Measurements from ENCODE around the gene GSK3A. TPM values are rescaled to one million over a fixed set of nuclear protein-coding genes. Genes with fewer than 3 reads are reported as not detected.

Gene GSK3A
- total and polyA plus RNA-seq, 2 of the 4 experiments (the other 2 are of a cell fraction) = 8.1 to 43.3 TPM

DNA sequence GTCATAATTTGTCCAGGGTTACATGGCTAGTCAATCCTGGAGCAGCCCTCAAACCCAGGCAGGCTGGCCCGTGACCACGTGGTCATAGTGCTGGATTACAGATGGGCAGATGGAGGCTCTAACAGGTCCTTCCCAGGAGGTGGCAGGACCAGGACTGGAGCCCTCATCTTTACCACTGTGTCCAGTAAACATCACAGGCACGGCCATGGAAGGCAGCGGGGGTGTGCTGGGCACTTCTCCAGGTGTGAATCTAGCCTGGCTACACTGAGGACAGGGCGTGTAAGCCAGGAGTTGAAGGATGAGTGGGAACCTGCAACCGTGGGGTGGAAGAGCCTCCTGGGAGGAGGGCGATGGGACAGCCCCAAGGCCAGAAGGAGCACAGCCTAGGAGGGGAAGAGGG is 32.7 kb upstream of the GSK3A start:
- Histone ChIP-seq H4K8ac (ENCODE audit: low read depth in 2 of 2, low read length in 2 of 2) (no peak overlapping the region), H2BK5ac (ENCODE audit: low read depth, low read length, poor library complexity, severe bottlenecking) (no peak overlapping the region), H3K18ac (ENCODE audit: low read depth, low read length) (no peak overlapping the region), H3K27ac (ENCODE audit: insufficient read depth, low read length) (no peak overlapping the region), H3K9ac (ENCODE audit: low read depth, low read length) (no peak overlapping the region), H3K56ac (ENCODE audit: extremely low read depth, insufficient read depth, low read length) (no peak overlapping the region), H2AK9ac (replicated peaks; ENCODE audit: low read depth, low read length, poor library complexity) (peak overlapping the region; percentile 52), H3K36me3 (ENCODE audit: control insufficient read depth, insufficient read depth, low read length) (peaks cover 29% of the 10 kb centered on the region), H4K5ac (ENCODE audit: low read depth, low read length) (no peak overlapping the region), H4K91ac (ENCODE audit: insufficient read depth, low read depth, low read length) (no peak overlapping the region), H3K9me1 (ENCODE audit: insufficient read depth, low read length) (peaks cover 8% of the 10 kb centered on the region; the same call in 1 of the 2 replicates), H2BK15ac (ENCODE audit: low read depth, low read length) (no peak overlapping the region), H3K4ac (ENCODE audit: low read depth, low read length) (no peak overlapping the region), H3K23ac (ENCODE audit: low read depth, low read length) (no peak overlapping the region), H2AK5ac (ENCODE audit: low read depth, low read length) (no peak overlapping the region), H3K9me3 (ENCODE audit: control insufficient read depth, insufficient read depth, low read length) (no peaks in the 10 kb centered on the region), H3K79me1 (ENCODE audit: low read depth in 1 of 2, low read length in 2 of 2) (peaks cover 41 to 79% of the 10 kb centered on the region in 2 experiments), H3K4me1 (ENCODE audit: control insufficient read depth, insufficient read depth, low read length) (peaks cover 30% of the 10 kb centered on the region), H3K14ac (replicated peaks; ENCODE audit: low read depth, low read length) (no peak overlapping the region), H2AFZ (replicated peaks; ENCODE audit: low read length, poor library complexity) (no peak overlapping the region), H3K4me2 (ENCODE audit: low read depth, low read length) (no peak overlapping the region), H2BK20ac (ENCODE audit: low read depth, low read length) (no peak overlapping the region), H3K4me3 (ENCODE audit: insufficient read depth, low read depth, low read length) (no peak overlapping the region), H2BK120ac (ENCODE audit: low read depth, low read length) (no peak overlapping the region), H3K27me3 (ENCODE audit: control insufficient read depth, insufficient read depth, low read length) (no peaks in the 10 kb centered on the region), H4K20me1 (ENCODE audit: insufficient read depth, low read length) (peaks cover 34% of the 10 kb centered on the region; the same call in 1 of the 2 replicates)
- intact Hi-C loops (cut with micrococcal nuclease) (no loop called here), in situ Hi-C loops (cut with MboI; ENCODE audit: low sequenced_read_pairs) (no loop called here), dilution Hi-C loops (cut with HindIII; ENCODE audit: low sequenced_read_pairs, unreplicated experiment) (no loop called here)
- ChIA-PET CTCF (no interaction called here), POLR2A (ENCODE audit: unreplicated experiment) (no interaction called here)
- TF ChIP-seq MAFK (IDR thresholded peaks at IDR 0.05; ENCODE audit: low read depth, low read length) (no peak), RFX5 (IDR thresholded peaks at IDR 0.05; ENCODE audit: low read depth, low read length) (no peak), SMC3 (IDR thresholded peaks at IDR 0.05; ENCODE audit: low read depth, low read length) (no peak), CTCF (conservative IDR thresholded peaks at IDR 0.05; ENCODE audit: low read depth, low read length) (no peak), CEBPB (IDR thresholded peaks at IDR 0.05; ENCODE audit: low read depth, low read length) (no peak)
- TF ChIP-seq, protein P1, sequence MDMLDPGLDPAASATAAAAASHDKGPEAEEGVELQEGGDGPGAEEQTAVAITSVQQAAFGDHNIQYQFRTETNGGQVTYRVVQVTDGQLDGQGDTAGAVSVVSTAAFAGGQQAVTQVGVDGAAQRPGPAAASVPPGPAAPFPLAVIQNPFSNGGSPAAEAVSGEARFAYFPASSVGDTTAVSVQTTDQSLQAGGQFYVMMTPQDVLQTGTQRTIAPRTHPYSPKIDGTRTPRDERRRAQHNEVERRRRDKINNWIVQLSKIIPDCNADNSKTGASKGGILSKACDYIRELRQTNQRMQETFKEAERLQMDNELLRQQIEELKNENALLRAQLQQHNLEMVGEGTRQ (IDR thresholded peaks at IDR 0.05; ENCODE audit: low read depth, low read length) = no peak
- whole genome bisulfite sequencing, 2 experiments (ENCODE audit: extremely low coverage in 2 of 2, insufficient read length in 1 of 2) = no CpG with 5 or more reads among the region's 7 CpGs
- no peak for ATAC-seq (ENCODE audit: low read depth)
- no TSS peak for BruUV-seq (replicated peaks)
- no peak for DNase-seq

All from IMR-90 (cell line).